Gastroesophageal sphincter (tissue), 4 donors: ENCODE data around the gene VCL. TPM values are rescaled to one million over a fixed set of nuclear protein-coding genes. Genes with fewer than 3 reads are reported as not detected.
"Not testable (repeated sequence)": the region's sequence is repeated elsewhere in the genome, so short reads cannot be mapped to it uniquely, and the experiment has no call there.

Source experiments
- ATAC-seq: fragments of 150-250 bp; one replicate; pipeline ENCODE4 v1.9.1; 2016; ENCODE audit warnings: mild to moderate bottlenecking, moderate library complexity
- H3K27ac ChIP-seq, 4 donors: fragments of 200-600 bp; sonication (generic) in 3 of 4; 1 replicate in 3 of 4; 2 replicates in 1 of 4; pipeline ENCODE4 v1.5.1; 2016 to 2019
- H3K27me3 ChIP-seq: fragments of 200-600 bp; sonication (generic); one replicate; pipeline ENCODE4 v1.5.1; 2019
- H3K36me3 ChIP-seq, 2 donors: fragments of 200-600 bp; sonication (generic); one replicate each; pipeline ENCODE4 v1.5.1; 2019; ENCODE audit warnings: control low read depth in 1 of 2
- H3K4me1 ChIP-seq, 3 donors: fragments of 200-600 bp; sonication (generic); 1 replicate in 2 of 3; 2 replicates in 1 of 3; pipeline ENCODE4 v1.5.1; 2016 to 2019; ENCODE audit warnings: control low read depth in 2 of 3
- H3K4me3 ChIP-seq, 2 donors: fragments of 200-600 bp; sonication (generic); one replicate each; pipeline ENCODE4 v1.5.1; 2019; ENCODE audit warnings: mild to moderate bottlenecking in 1 of 2, moderate library complexity in 1 of 2
- H3K9me3 ChIP-seq, 3 donors: fragments of 200-600 bp; sonication (generic); one replicate each; pipeline ENCODE4 v1.5.1; 2017 to 2019; ENCODE audit warnings: control low read depth in 2 of 3
- EP300 ChIP-seq: sonication (generic); formaldehyde crosslinking; IDR thresholded peaks from one replicate; pipeline ENCODE4 v1.6.1; 2017; ENCODE audit warnings: antibody characterized with exemption, mild to moderate bottlenecking
- POLR2A ChIP-seq, 2 donors: fragments of 450-650 bp; IDR thresholded peaks; one replicate each; pipeline ENCODE4 v1.6.1; 2017; ENCODE audit warnings: antibody characterized with exemption in 2 of 2, mild to moderate bottlenecking in 2 of 2, moderate library complexity in 1 of 2
- POLR2AphosphoS5 ChIP-seq: sonication (generic); formaldehyde crosslinking; IDR thresholded peaks from one replicate; pipeline ENCODE4 v1.6.1; 2017; ENCODE audit warnings: antibody characterized with exemption
- WGBS, 2 donors: methylation state at CpG; one replicate each; pipeline ENCODE4 v1.1.5; 2018; ENCODE audit warnings: low coverage in 1 of 2; 5-methylcytosine and 5-hydroxymethylcytosine counted together
- total RNA-seq, 4 donors: library from RNA; depleted of rRNA; stranded (reverse); fragments of >200 nt; gene quantifications; one replicate each; pipeline ENCODE4 v1.1.0, GENCODE V29; 2016
- TF ChIP-seq, protein P1 (sequence below), 4 experiments: fragments of 200-600 bp in 2 of 4; fragments of 450-650 bp in 2 of 4; sonication (generic) in 1 of 4; IDR thresholded peaks; one replicate each; pipeline ENCODE4 v1.5.1; 2017 to 2019; ENCODE audit warnings: antibody characterized with exemption in 4 of 4, mild to moderate bottlenecking in 2 of 4, moderate library complexity in 2 of 4

Gene VCL
- total RNA-seq, 4 donors from 2014 or later: 433 to 615 (median 440) TPM

DNA sequence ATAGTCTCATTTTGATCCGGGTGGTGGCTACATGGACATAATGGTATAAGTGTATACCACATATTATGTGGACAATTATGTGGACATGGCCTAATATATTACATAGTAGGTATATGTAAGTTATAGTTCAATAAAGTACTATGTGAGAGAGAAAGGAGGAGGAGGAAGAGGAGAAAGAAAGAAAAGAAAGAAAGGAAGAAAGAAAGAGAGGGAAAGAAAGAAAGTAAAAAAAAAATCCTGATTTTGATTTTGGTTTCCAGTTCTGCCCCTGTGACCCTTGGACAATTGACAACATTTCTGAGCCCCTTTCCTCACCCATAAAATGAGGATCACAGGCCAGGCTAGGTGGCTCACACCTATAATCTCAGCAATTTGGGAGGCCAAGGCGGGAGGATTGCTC lies 42.2 kb upstream of the VCL start:
- ATAC-seq: no peak
- peak overlapping the region in 2 of 4 donors; percentile 78 to 82 for H3K27ac ChIP-seq

DNA sequence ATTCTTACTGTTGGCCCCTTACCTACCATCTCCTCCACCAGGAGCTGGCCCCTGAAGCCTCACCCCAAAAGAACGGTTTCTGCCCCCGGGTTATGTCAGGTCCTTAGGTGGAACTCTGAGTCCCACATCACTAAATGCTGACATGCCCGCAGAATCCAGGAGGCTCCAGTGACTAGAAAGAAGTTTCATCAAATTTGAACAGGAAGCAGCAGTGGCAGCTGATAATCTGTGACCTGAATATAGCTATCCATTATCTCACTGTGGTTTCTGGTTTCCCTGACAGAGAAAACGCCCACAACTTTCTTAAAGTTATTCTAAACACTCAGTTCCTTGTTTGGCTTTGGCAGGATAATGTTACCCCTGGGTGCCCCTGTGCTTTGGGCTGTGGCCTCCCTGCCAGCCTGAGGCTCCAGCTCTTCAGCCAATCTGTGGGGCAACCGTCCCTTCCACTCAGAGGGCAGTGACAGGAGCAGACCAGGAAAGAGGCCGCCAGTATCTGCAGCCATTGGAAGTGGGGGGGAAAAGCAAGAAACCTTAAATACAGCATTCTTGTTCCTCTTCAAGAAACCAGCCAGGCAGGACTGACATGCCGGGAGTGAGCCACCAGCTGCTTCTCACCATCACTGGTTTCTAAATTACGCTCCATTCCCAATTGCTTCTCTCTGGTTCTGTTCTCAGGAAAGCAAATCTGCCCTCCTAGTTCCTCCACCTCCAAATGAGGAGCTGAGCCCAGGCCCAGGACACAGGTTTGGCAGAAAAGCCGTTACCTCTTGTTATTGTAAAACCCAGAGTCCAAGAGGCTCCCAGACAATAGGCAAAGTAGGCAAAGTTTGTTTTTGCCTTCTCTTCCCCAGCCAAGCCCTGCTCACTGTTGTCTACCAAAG lies 41.2 kb upstream of the VCL start:
- H3K36me3 ChIP-seq: no peaks in the 10 kb centered on the region
- H3K4me3 ChIP-seq: no peak overlapping the region
- 41 to 50% methylated on average over 2 to 4 of the region's 9 CpGs for WGBS, 2 donors
- H3K4me1 ChIP-seq: peaks cover 0 to 32% (median 0%) of the 10 kb centered on the region in 3 donors
- ATAC-seq: peak; percentile 48
- peak overlapping the region; percentile 72 to 82 (median 76) for H3K27ac ChIP-seq
- no peak for TF ChIP-seq POLR2AphosphoS5
- TF ChIP-seq, protein P1, sequence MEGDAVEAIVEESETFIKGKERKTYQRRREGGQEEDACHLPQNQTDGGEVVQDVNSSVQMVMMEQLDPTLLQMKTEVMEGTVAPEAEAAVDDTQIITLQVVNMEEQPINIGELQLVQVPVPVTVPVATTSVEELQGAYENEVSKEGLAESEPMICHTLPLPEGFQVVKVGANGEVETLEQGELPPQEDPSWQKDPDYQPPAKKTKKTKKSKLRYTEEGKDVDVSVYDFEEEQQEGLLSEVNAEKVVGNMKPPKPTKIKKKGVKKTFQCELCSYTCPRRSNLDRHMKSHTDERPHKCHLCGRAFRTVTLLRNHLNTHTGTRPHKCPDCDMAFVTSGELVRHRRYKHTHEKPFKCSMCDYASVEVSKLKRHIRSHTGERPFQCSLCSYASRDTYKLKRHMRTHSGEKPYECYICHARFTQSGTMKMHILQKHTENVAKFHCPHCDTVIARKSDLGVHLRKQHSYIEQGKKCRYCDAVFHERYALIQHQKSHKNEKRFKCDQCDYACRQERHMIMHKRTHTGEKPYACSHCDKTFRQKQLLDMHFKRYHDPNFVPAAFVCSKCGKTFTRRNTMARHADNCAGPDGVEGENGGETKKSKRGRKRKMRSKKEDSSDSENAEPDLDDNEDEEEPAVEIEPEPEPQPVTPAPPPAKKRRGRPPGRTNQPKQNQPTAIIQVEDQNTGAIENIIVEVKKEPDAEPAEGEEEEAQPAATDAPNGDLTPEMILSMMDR (IDR thresholded peaks at IDR 0.05): no peak
- no peak for TF ChIP-seq POLR2A (IDR thresholded peaks at IDR 0.05)
- TF ChIP-seq EP300: no peak
- no peaks in the 10 kb centered on the region for H3K9me3 ChIP-seq
- H3K27me3 ChIP-seq: no peaks in the 10 kb centered on the region

More for the DNA sequence above, 42.2 kb upstream of the VCL start:
- TF ChIP-seq, protein P1 (IDR thresholded peaks at IDR 0.05): no peak
- TF ChIP-seq EP300: no peak
- TF ChIP-seq POLR2A (IDR thresholded peaks at IDR 0.05): no peak
- no peak for TF ChIP-seq POLR2AphosphoS5
- H3K27me3 ChIP-seq: no peaks in the 10 kb centered on the region
- 89 to 90% methylated on average over 2 of the region's 2 CpGs for WGBS, 2 donors
- no peak overlapping the region for H3K4me3 ChIP-seq
- H3K9me3 ChIP-seq: no peaks in the 10 kb centered on the region
- H3K4me1 ChIP-seq: peaks cover 0 to 32% (median 0%) of the 10 kb centered on the region in 3 donors
- no peaks in the 10 kb centered on the region for H3K36me3 ChIP-seq

GRCh38 chr10:73959484-73960243 lies 38.3 kb upstream of the VCL start:
- TF ChIP-seq EP300 (no peak), POLR2AphosphoS5 (no peak), POLR2A (IDR thresholded peaks at IDR 0.05) (no peak)
- TF ChIP-seq, protein P1 (IDR thresholded peaks at IDR 0.05): no peak
- ATAC-seq: no peak
- Histone ChIP-seq H3K4me1 (peaks cover 0 to 32% (median 0%) of the 10 kb centered on the region in 3 donors), H3K36me3 (no peaks in the 10 kb centered on the region), H3K27me3 (no peaks in the 10 kb centered on the region), H3K27ac (peak overlapping the region in 1 of 4 donors; percentile 27), H3K9me3 (no peaks in the 10 kb centered on the region), H3K4me3 (no peak overlapping the region)
- WGBS, 2 donors: 80 to 88% methylated on average over 1 of the region's 6 CpGs

DNA sequence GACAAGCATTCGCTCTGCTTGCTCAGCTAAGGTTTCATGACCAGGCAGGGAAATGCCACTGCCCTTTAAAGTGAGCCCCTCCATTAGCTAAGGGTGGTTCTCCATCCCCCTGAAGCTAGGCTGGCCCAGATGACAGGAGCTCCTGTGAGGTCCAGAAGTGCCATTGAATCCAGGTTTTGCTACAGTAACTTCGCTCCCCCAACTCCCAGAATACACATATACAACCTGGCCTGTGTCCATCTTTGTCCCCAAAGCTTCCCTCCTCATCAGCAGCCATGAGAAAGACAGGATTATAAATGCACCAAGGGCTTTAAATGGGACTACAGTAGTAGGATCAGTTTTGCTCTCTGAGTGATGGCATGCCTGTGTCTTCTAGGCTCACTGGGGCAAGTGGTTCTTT lies 35.5 kb upstream of the VCL start:
- no peaks in the 10 kb centered on the region for H3K36me3 ChIP-seq
- no peak overlapping the region for H3K4me3 ChIP-seq
- no peak for ATAC-seq
- H3K9me3 ChIP-seq: no peaks in the 10 kb centered on the region
- peaks cover 11 to 41% (median 15%) of the 10 kb centered on the region in 3 donors for H3K4me1 ChIP-seq
- WGBS, 2 donors: 86 to 100% methylated on average over 1 to 2 of the region's 2 CpGs
- no peaks in the 10 kb centered on the region for H3K27me3 ChIP-seq
- no peak overlapping the region for H3K27ac ChIP-seq
- TF ChIP-seq, protein P1 (IDR thresholded peaks at IDR 0.05): no peak
- no peak for TF ChIP-seq POLR2AphosphoS5
- TF ChIP-seq POLR2A (IDR thresholded peaks at IDR 0.05): no peak

GRCh38 chr10:73963533-73963932 lies 34.4 kb upstream of the VCL start:
- not testable (repeated sequence) for H3K27me3 ChIP-seq, H3K27ac ChIP-seq, H3K4me3 ChIP-seq, ATAC-seq, H3K9me3 ChIP-seq, H3K36me3 ChIP-seq
- WGBS, 2 donors: 88 to 93% methylated on average over 4 to 9 of the region's 12 CpGs
- H3K4me1 ChIP-seq: peaks cover 11 to 44% (median 24%) of the 10 kb centered on the region in 3 donors
